GM23248 (cell line): Measurements from ENCODE around the gene CPHXL2. TPM values are rescaled to one million over a fixed set of nuclear protein-coding genes. Genes with fewer than 3 reads are reported as not detected.

ENCODE experiments used
- DNase-seq: peaks from one replicate; pipeline ENCODE4 v3.0.0-alpha.2; 2015
- H2AFZ ChIP-seq: fragments of 200-600 bp; sonication (generic); 2 replicates; pipeline ENCODE4 v1.6.1; 2016; ENCODE audit warnings: antibody characterized with exemption
- H3F3A ChIP-seq: fragments of 200-600 bp; sonication (generic); 2 replicates; pipeline ENCODE4 v1.6.1; 2016; ENCODE audit warnings: mild to moderate bottlenecking, antibody characterized with exemption, mixed run types; ENCODE audit not compliant: insufficient read depth
- H3K27ac ChIP-seq: fragments of 200-600 bp; sonication (generic); 2 replicates; pipeline ENCODE4 v1.5.1; 2016; ENCODE audit warnings: mild to moderate bottlenecking
- H3K27me3 ChIP-seq: fragments of 200-600 bp; sonication (generic); replicated peaks from 2 replicates; pipeline ENCODE4 v1.6.1; 2016; ENCODE audit warnings: mild to moderate bottlenecking; ENCODE audit not compliant: insufficient read depth
- H3K36me3 ChIP-seq: fragments of 200-600 bp; sonication (generic); 2 replicates; pipeline ENCODE4 v1.6.1; 2016; ENCODE audit warnings: low read depth, mild to moderate bottlenecking
- H3K4me1 ChIP-seq: fragments of 200-600 bp; sonication (generic); 2 replicates; pipeline ENCODE4 v1.6.1; 2016; ENCODE audit warnings: mild to moderate bottlenecking; ENCODE audit not compliant: insufficient read depth
- H3K4me2 ChIP-seq: fragments of 200-600 bp; sonication (generic); one replicate; pipeline ENCODE4 v1.6.1; 2016; ENCODE audit warnings: mild to moderate bottlenecking; ENCODE audit not compliant: unreplicated experiment
- H3K4me3 ChIP-seq: fragments of 200-600 bp; sonication (generic); 2 replicates; pipeline ENCODE4 v1.5.1; 2016; ENCODE audit warnings: mild to moderate bottlenecking
- H3K79me2 ChIP-seq: fragments of 200-600 bp; sonication (generic); 2 replicates; pipeline ENCODE4 v1.6.1; 2016; ENCODE audit warnings: mild to moderate bottlenecking; ENCODE audit not compliant: insufficient read depth
- H3K9ac ChIP-seq: fragments of 200-600 bp; sonication (generic); 2 replicates; pipeline ENCODE4 v1.6.1; 2016; ENCODE audit warnings: mild to moderate bottlenecking
- H3K9me2 ChIP-seq: fragments of 200-600 bp; sonication (generic); 2 replicates; pipeline ENCODE4 v1.6.1; 2016; ENCODE audit warnings: mixed run types, mild to moderate bottlenecking, moderate library complexity; ENCODE audit not compliant: insufficient read depth
- H3K9me3 ChIP-seq: fragments of 200-600 bp; sonication (generic); one replicate; pipeline ENCODE4 v1.6.1; 2017; ENCODE audit warnings: low read depth
- H4K20me1 ChIP-seq: fragments of 200-600 bp; sonication (generic); 2 replicates; pipeline ENCODE4 v1.6.0; 2016; ENCODE audit not compliant: insufficient read depth
- EZH2 ChIP-seq: fragments of 200-600 bp; sonication (generic); IDR thresholded peaks from 2 replicates; pipeline ENCODE4 v1.6.1; 2018; ENCODE audit warnings: antibody characterized with exemption, mild to moderate bottlenecking; ENCODE audit not compliant: insufficient read depth, poor library complexity, severe bottlenecking
- EZH2phosphoT487 ChIP-seq: fragments of 200-600 bp; sonication (generic); IDR thresholded peaks from 2 replicates; pipeline ENCODE4 v1.6.1; 2018; ENCODE audit warnings: antibody characterized with exemption, moderate library complexity, mild to moderate bottlenecking, low read depth; ENCODE audit not compliant: insufficient read depth
- WGBS, 2 experiments: methylation state at CpG; one replicate each; pipeline ENCODE4 v1.1.6; 2015 to 2017; ENCODE audit warnings: low lambda C conversion rate in 2 of 2, low coverage in 1 of 2; ENCODE audit errors: missing lambda C conversion rate in 2 of 2; 5-methylcytosine and 5-hydroxymethylcytosine counted together
- in situ Hi-C: fragments of 300-500 bp; cut with MboI; formaldehyde crosslinking; loops from 2 replicates; pipeline ENCODE4 v1.15.0; 2020
- polyA plus RNA-seq: library from polyadenylated mRNA; unstranded; fragments of >200 nt; fragmentation: Nextera tagmentation; extraction: Ambion mirVana; gene quantifications from 2 replicates; pipeline ENCODE4 v1.2.1, GENCODE V29; 2016
- total RNA-seq: library from RNA; depleted of rRNA; stranded (reverse); fragments of >200 nt; shearing (Covaris generic); gene quantifications from 2 replicates; pipeline ENCODE4 v1.2.3, GENCODE V29; 2014

The CPHXL2 gene
- total and polyA plus RNA-seq, 2 experiments from 2014 or later, result 0.15 TPM; not detected in 1

- Histone ChIP-seq H3K9ac (no peak overlapping the region), H4K20me1 (no peaks in the 10 kb centered on the region), H3K79me2 (peaks cover 33% of the 10 kb centered on the region), H3K9me2 (no peaks in the 10 kb centered on the region), H3K27ac (no peak overlapping the region), H3K9me3 (no peaks in the 10 kb centered on the region), H2AFZ (no peak overlapping the region), H3K36me3 (peaks cover 80% of the 10 kb centered on the region), H3K4me2 (no peak overlapping the region), H3F3A (0 out of 2 replicates have a peak, but pooled peaks cover 4% of the 10 kb centered on the region), H3K4me1 (no peaks in the 10 kb centered on the region), H3K4me3 (no peak overlapping the region), H3K27me3 (no peaks in the 10 kb centered on the region)
- TF ChIP-seq EZH2phosphoT487, result no peak
- no peak for TF ChIP-seq EZH2
- in situ Hi-C loops, result no loop called here
- 96 to 98% methylated on average over 3 of the region's 3 CpGs for WGBS, 2 experiments
- DNase-seq, result no peak
Observed at GRCh38 chr16:75635036-75635435, 41.8 kb downstream of the CPHXL2 start.

- Histone ChIP-seq H3K4me1 (no peaks in the 10 kb centered on the region), H3K9ac (no peak overlapping the region), H3K36me3 (peaks cover 78% of the 10 kb centered on the region), H4K20me1 (no peaks in the 10 kb centered on the region), H3K9me3 (no peaks in the 10 kb centered on the region), H2AFZ (no peak overlapping the region), H3K27ac (no peak overlapping the region), H3K4me2 (no peak overlapping the region), H3F3A (peaks cover 11% of the 10 kb centered on the region), H3K27me3 (no peaks in the 10 kb centered on the region), H3K4me3 (no peak overlapping the region), H3K79me2 (peaks cover 12% of the 10 kb centered on the region), H3K9me2 (no peaks in the 10 kb centered on the region)
- WGBS, 2 experiments, result 94 to 96% methylated on average over 8 of the region's 8 CpGs
- in situ Hi-C loops, result no loop called here
- no peak for DNase-seq
- TF ChIP-seq EZH2phosphoT487, result no peak
Observed at GRCh38 chr16:75632857-75633256, 44.0 kb downstream of the CPHXL2 start.

- in situ Hi-C loops, result no loop called here
- Histone ChIP-seq H3K4me2 (no peak overlapping the region), H3K79me2 (no peaks in the 10 kb centered on the region), H3K9me3 (no peaks in the 10 kb centered on the region), H3F3A (peaks cover 39% of the 10 kb centered on the region), H4K20me1 (no peaks in the 10 kb centered on the region), H2AFZ (no peak overlapping the region), H3K27ac (no peak overlapping the region), H3K36me3 (peaks cover 64% of the 10 kb centered on the region), H3K27me3 (no peaks in the 10 kb centered on the region), H3K9ac (no peak overlapping the region), H3K9me2 (no peaks in the 10 kb centered on the region), H3K4me3 (no peak overlapping the region), H3K4me1 (no peaks in the 10 kb centered on the region)
- DNase-seq, result no peak
- TF ChIP-seq EZH2phosphoT487 (no peak), EZH2 (no peak)
- WGBS, 2 experiments, result 81 to 83% methylated on average over 3 of the region's 3 CpGs
Observed at GRCh38 chr16:75630052-75630451, 46.8 kb downstream of the CPHXL2 start.

- Histone ChIP-seq H4K20me1 (no peaks in the 10 kb centered on the region), H3K36me3 (peaks cover 57% of the 10 kb centered on the region), H3K9me2 (no peaks in the 10 kb centered on the region), H2AFZ (no peak overlapping the region), H3K27ac (no peak overlapping the region), H3F3A (peaks cover 49% of the 10 kb centered on the region), H3K4me2 (no peak overlapping the region), H3K9me3 (no peaks in the 10 kb centered on the region), H3K4me1 (no peaks in the 10 kb centered on the region), H3K27me3 (no peaks in the 10 kb centered on the region), H3K79me2 (no peaks in the 10 kb centered on the region), H3K4me3 (no peak overlapping the region), H3K9ac (no peak overlapping the region)
- in situ Hi-C loops, result no loop called here
- no peak for DNase-seq
- 97 to 99% methylated on average over 10 of the region's 10 CpGs for WGBS, 2 experiments
- TF ChIP-seq EZH2phosphoT487, result no peak
- TF ChIP-seq EZH2, result no peak
Observed at GRCh38 chr16:75629132-75629531, 47.7 kb downstream of the CPHXL2 start.

GRCh38 chr16:75628351-75628750 lies 48.5 kb downstream of the CPHXL2 start:
- in situ Hi-C loops, result no loop called here
- no peaks in the 10 kb centered on the region for H3K79me2 ChIP-seq
- no peaks in the 10 kb centered on the region for H3K9me3 ChIP-seq
- DNase-seq, result no peak
- H3K4me3 ChIP-seq, result no peak overlapping the region
- TF ChIP-seq EZH2phosphoT487, result no peak
- TF ChIP-seq EZH2, result no peak
- no peaks in the 10 kb centered on the region for H3K9me2 ChIP-seq
- no peaks in the 10 kb centered on the region for H3K27me3 ChIP-seq
- peaks cover 49% of the 10 kb centered on the region for H3K36me3 ChIP-seq
- H3K4me1 ChIP-seq, result no peaks in the 10 kb centered on the region
- H3K9ac ChIP-seq, result no peak overlapping the region
- peaks cover 53% of the 10 kb centered on the region for H3F3A ChIP-seq
- no peaks in the 10 kb centered on the region for H4K20me1 ChIP-seq
- H3K4me2 ChIP-seq, result no peak overlapping the region
- H2AFZ ChIP-seq, result no peak overlapping the region
- no peak overlapping the region for H3K27ac ChIP-seq
- WGBS, 2 experiments, result 95 to 98% methylated on average over 4 of the region's 4 CpGs
